Measurements from ENCODE around the gene PRPF38B. TPM values are rescaled to one million over a fixed set of nuclear protein-coding genes. Genes with fewer than 3 reads are reported as not detected.
"Not testable (repeated sequence)": the region's sequence is repeated elsewhere in the genome, so short reads cannot be mapped to it uniquely, and the experiment has no call there.

The PRPF38B gene
- total RNA-seq, 1 donor from 2014 or later = 21.1 TPM

GRCh38 chr1:108664481-108664880, 27.6 kb upstream of the PRPF38B start:
- no peak overlapping the region for H3K4me3 ChIP-seq (ENCODE audit: low read depth, low read length)
- no peaks in the 10 kb centered on the region for H3K27me3 ChIP-seq (ENCODE audit: control insufficient read depth, insufficient read depth, low read length)
- no peaks in the 10 kb centered on the region for H3K36me3 ChIP-seq (ENCODE audit: control insufficient read depth, insufficient read depth, low read length)
- no peak for DNase-seq (ENCODE audit: low read depth)
- TF ChIP-seq, protein P1, sequence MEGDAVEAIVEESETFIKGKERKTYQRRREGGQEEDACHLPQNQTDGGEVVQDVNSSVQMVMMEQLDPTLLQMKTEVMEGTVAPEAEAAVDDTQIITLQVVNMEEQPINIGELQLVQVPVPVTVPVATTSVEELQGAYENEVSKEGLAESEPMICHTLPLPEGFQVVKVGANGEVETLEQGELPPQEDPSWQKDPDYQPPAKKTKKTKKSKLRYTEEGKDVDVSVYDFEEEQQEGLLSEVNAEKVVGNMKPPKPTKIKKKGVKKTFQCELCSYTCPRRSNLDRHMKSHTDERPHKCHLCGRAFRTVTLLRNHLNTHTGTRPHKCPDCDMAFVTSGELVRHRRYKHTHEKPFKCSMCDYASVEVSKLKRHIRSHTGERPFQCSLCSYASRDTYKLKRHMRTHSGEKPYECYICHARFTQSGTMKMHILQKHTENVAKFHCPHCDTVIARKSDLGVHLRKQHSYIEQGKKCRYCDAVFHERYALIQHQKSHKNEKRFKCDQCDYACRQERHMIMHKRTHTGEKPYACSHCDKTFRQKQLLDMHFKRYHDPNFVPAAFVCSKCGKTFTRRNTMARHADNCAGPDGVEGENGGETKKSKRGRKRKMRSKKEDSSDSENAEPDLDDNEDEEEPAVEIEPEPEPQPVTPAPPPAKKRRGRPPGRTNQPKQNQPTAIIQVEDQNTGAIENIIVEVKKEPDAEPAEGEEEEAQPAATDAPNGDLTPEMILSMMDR (IDR thresholded peaks at IDR 0.05; ENCODE audit: insufficient read depth, low read length, poor library complexity, severe bottlenecking) = no peak

GRCh38 chr1:108665067-108665466, 27.0 kb upstream of the PRPF38B start:
- no peak for DNase-seq (ENCODE audit: low read depth)
- TF ChIP-seq, protein P1 (IDR thresholded peaks at IDR 0.05; ENCODE audit: insufficient read depth, low read length, poor library complexity, severe bottlenecking) = no peak
- no peaks in the 10 kb centered on the region for H3K36me3 ChIP-seq (ENCODE audit: control insufficient read depth, insufficient read depth, low read length)

DNA sequence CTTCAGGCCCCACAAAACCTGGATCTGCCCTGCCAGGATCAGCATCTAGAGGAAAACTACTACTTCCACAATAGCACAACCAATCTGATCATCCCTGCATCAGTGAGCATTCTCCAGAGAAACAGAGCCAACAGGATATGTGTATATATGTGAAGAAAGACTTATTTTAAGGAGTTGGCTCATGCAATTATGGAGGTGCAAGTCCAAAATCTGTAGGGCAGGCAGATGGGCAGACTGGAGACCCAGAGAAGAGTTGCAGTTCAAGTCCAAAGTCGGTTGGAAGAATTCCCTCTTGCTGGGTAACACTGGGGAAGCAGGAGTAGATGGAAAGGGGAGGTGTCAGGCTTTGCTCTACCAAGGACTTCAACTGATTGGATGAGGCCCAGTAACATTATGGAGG, 26.3 kb upstream of the PRPF38B start:
- H3K36me3 ChIP-seq (ENCODE audit: control insufficient read depth, insufficient read depth, low read length) = no peaks in the 10 kb centered on the region
- no peak for DNase-seq (ENCODE audit: low read depth)
- no peaks in the 10 kb centered on the region for H3K27me3 ChIP-seq (ENCODE audit: control insufficient read depth, insufficient read depth, low read length)
- H3K4me3 ChIP-seq (ENCODE audit: low read depth, low read length) = no peak overlapping the region
- TF ChIP-seq, protein P1 (IDR thresholded peaks at IDR 0.05; ENCODE audit: insufficient read depth, low read length, poor library complexity, severe bottlenecking) = no peak

More at GRCh38 chr1:108665067-108665466, 27.0 kb upstream of the PRPF38B start:
- H3K27me3 ChIP-seq (ENCODE audit: control insufficient read depth, insufficient read depth, low read length) = no peaks in the 10 kb centered on the region
- no peak overlapping the region for H3K4me3 ChIP-seq (ENCODE audit: low read depth, low read length)

GRCh38 chr1:108667422-108667821, 24.7 kb upstream of the PRPF38B start:
- not testable (repeated sequence) for H3K4me3 ChIP-seq (ENCODE audit: low read depth, low read length); DNase-seq (ENCODE audit: low read depth); H3K36me3 ChIP-seq (ENCODE audit: control insufficient read depth, insufficient read depth, low read length); H3K27me3 ChIP-seq (ENCODE audit: control insufficient read depth, insufficient read depth, low read length)

DNA sequence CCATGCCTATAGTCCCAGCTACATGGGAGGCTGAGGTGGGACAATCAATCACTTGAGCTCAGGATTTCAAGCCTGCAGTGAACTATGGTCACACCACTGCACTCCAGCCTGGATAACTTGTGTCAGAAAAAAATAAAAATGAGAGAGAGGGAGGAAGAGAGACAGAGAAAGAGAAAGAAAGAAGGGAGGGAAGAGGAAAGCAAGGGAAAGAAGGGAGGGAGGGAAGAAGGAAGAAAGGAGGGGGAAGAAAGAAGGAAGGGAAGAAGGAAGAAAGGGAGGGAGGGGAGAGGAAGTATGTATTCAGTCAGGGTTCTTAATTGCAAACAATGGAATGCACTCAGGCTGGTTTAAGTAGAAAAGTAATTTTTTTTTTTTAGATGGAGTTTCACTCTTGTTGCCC, 23.3 kb upstream of the PRPF38B start:
- no peaks in the 10 kb centered on the region for H3K27me3 ChIP-seq (ENCODE audit: control insufficient read depth, insufficient read depth, low read length)

DNA sequence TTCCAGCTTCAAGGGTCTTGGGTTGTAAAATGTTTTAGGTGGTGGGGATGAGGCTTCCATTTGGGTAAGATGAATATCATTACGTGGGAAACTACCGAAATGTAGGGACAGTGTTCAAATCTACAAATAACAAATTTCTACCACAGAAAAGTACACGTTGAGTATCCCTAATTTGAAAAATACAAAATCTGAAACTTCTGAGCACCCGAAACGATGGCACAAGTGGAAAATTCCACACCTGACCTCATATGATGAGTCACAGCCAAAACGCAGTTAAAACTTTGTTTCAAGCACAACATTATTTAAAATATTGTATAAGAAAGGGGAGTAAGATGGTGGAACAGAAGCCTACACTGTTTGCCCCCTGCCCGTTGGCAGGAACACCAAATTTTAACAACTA, 22.4 kb upstream of the PRPF38B start:
- no peak for DNase-seq (ENCODE audit: low read depth)
- H3K36me3 ChIP-seq (ENCODE audit: control insufficient read depth, insufficient read depth, low read length) = no peaks in the 10 kb centered on the region

More for the DNA sequence above, 23.3 kb upstream of the PRPF38B start:
- no peak for DNase-seq (ENCODE audit: low read depth)
- TF ChIP-seq, protein P1 (IDR thresholded peaks at IDR 0.05; ENCODE audit: insufficient read depth, low read length, poor library complexity, severe bottlenecking) = no peak
- Histone ChIP-seq H3K36me3 (ENCODE audit: control insufficient read depth, insufficient read depth, low read length) (no peaks in the 10 kb centered on the region), H3K4me3 (ENCODE audit: low read depth, low read length) (no peak overlapping the region)

More for the DNA sequence above, 22.4 kb upstream of the PRPF38B start:
- TF ChIP-seq, protein P1 (IDR thresholded peaks at IDR 0.05; ENCODE audit: insufficient read depth, low read length, poor library complexity, severe bottlenecking) = no peak
- Histone ChIP-seq H3K27me3 (ENCODE audit: control insufficient read depth, insufficient read depth, low read length) (no peaks in the 10 kb centered on the region), H3K4me3 (ENCODE audit: low read depth, low read length) (no peak overlapping the region)
